ENCODE data around the gene ANKRD9.

DNA sequence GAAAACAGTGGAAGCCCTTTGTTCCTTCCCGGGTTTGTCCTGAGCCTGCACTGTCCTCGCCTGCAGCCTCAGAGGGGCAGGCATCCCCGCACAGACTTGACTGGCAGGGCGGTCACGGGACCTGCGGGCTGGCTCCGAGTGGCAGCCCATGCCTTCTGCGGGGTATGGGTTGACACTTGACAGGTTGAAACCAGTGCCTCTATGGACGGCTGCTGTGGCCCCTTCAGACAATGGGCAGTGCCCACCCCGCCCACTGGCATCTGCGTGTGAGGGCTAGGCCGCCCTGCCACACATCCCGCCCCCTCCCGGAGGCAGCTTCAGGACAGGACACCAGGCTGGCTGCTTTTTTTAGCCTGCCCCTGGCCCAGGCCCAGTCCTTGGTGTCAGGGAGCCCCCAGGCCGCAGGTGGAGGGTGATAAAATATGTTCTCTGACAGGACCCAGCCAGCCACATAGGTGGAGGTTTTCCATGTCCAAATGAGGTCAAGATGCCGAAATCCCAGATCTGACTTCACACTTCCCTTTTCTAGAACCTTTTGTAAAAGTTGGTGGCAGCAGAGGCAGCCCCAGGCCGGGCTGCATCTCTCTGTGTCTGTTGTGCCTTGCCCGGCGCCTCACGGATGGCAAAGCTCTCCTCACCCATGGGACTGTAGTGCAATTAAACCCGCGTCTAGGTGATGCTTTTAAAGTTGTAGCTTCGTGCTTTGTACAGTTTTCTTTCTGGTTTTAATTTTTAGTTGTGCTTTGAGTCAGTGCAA lies 10.0 kb downstream of the ANKRD9 start:
- no peak for TF ChIP-seq POLR2A (IDR thresholded peaks at IDR 0.05)
- TF ChIP-seq CTCF (IDR thresholded peaks at IDR 0.05 in 8 of 11, conservative IDR thresholded peaks at IDR 0.05 in 3 of 11) = no peak

Measured in spleen (tissue), 7 donors.